Mucosa of descending colon (tissue), 3 donors: ENCODE measurements around the gene CSGALNACT2. TPM values are rescaled to one million over a fixed set of nuclear protein-coding genes. Genes with fewer than 3 reads are reported as not detected.

ENCODE experiments used
- total RNA-seq, 3 donors: library from RNA; stranded (reverse); fragmentation: NEBNext Ultra II Directional in 2 of 3; extraction: Animal tissue kit (Norgen Biotek cat#: 25700) in 2 of 3; gene quantifications; one replicate each; pipeline versions ENCODE4 v1.2.1 to v1.2.4, GENCODE V29; 2021 to 2023
- donor health status: DM: no; HTN: no; CAD: no; lungs with moderate emphysema.
- donor health status: DM: no; HTN: no; CAD: no.
- donor health status: DM: no; HTN: yes; CAD: no.

CSGALNACT2 gene
- total RNA-seq, 3 donors from 2014 or later = 3.9 to 20.1 (median 7.4) TPM

Other genes starting within 250 kb of the CSGALNACT2 start
- gene RET, start 61.4 kb upstream of the CSGALNACT2 start, total RNA-seq = 10 to 100 TPM in 1 of 3 donors, 1 to 10 TPM in 1, under 1 TPM in 1; 0.84 to 13.5 (median 1.6) TPM
- gene RASGEF1A, start 128.6 kb downstream of the CSGALNACT2 start, total RNA-seq = 1 to 10 TPM in 1 of 3 donors, under 1 TPM in 2; 0.43 to 1.2 (median 0.58) TPM
- gene FXYD4, start 233.2 kb downstream of the CSGALNACT2 start, total RNA-seq = not detected